RWPE1 (cell line): Measurements from ENCODE around the gene DNAJB6.

Experiments
- CTCF ChIA-PET: fragments of 350-600 bp; sonication (Branson Sonifier 250); formaldehyde crosslinking; extraction: SDS; loops from one replicate; lab custom pipeline; 2021; lab: Yijun Ruan, JAX
- POLR2A ChIA-PET: fragments of 400-600 bp; formaldehyde crosslinking; extraction: SDS; loops from one replicate; lab custom pipeline; 2020; ENCODE audit warnings: antibody characterized with exemption; ENCODE audit not compliant: low non-redundant PET; lab: Yijun Ruan, JAX
- DNase-seq: peaks from one replicate; pipeline ENCODE4 v3.0.0; 2012; ENCODE audit warnings: low spot score
- H3K27ac ChIP-seq: fragments of 450-650 bp; 2 replicates; pipeline ENCODE4 v1.5.1; 2017
- CTCF ChIP-seq: fragments of 450-650 bp; conservative IDR thresholded peaks from 2 replicates; pipeline ENCODE4 v1.5.1; 2017; ENCODE audit warnings: low read depth, mild to moderate bottlenecking

DNAJB6 gene

GRCh38 chr7:157306846-157307838 is 29.7 kb upstream of the DNAJB6 start:
- TF ChIP-seq CTCF = no peak
- POLR2A ChIA-PET = no interaction called here
- CTCF ChIA-PET = no interaction called here
- no peak for DNase-seq
- peak overlapping the region; percentile 6; the same call in 1 of the 2 replicates for H3K27ac ChIP-seq

- CTCF ChIA-PET = no interaction called here
- peak overlapping the region; percentile 90 for H3K27ac ChIP-seq
- no peak for TF ChIP-seq CTCF
- POLR2A ChIA-PET = no interaction called here
- peak; percentile 82 for DNase-seq
These were observed 26.7 kb upstream of the DNAJB6 start for GRCh38 chr7:157309988-157310668.

DNA sequence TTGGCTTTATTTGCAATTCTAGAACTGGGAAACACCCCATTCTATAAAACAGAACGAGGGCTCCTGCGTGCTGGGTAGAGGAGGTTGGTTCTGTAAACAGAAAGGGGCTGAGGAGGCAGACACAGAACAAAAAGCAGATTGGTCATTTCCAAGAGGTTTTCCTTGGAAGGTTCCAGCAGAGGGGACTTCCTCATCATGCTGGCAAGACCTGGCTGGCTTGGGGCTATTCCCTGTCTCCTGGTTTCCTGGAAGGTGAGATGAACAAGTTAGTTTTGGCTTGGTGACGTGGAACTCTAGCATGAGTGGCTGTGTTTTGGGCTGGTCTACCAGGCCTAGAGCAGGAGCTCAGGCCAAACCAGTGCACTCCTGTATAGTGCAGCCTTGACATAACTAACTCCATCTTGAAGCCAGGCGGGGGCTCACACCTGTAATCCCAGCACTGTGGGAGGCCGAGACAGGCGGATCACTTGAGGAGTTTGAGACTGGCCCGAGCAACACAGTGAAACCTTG is 26.1 kb upstream of the DNAJB6 start:
- POLR2A ChIA-PET = no interaction called here
- no peak for TF ChIP-seq CTCF
- peak overlapping the region; percentile 90 for H3K27ac ChIP-seq
- CTCF ChIA-PET = no interaction called here
- DNase-seq = no peak

DNA sequence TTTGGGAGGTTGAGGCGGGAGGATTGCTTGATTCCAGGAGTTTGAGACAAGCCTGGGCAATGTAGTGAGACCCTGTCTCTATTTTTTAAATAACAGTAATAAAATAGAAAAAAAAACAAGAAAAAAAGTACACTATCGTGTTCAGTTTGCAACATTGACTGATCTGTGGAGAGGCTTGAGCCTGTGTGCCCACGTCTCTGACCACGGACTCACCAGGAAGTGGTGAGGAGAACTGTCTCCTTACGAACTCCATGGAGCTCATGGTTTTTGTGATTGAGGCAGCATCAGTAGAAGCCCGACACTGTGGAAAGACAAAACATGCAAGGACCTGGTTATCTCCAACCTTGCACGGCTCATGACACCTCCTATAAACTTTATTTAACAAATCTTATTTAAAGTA is 23.9 kb upstream of the DNAJB6 start:
- no peak for DNase-seq
- ChIA-PET POLR2A (no interaction called here), CTCF (no interaction called here)
- H3K27ac ChIP-seq = no peak overlapping the region
- TF ChIP-seq CTCF = no peak

GRCh38 chr7:157313645-157314044 is 23.2 kb upstream of the DNAJB6 start:
- CTCF ChIA-PET = no interaction called here
- no peak for DNase-seq
- no peak for TF ChIP-seq CTCF
- H3K27ac ChIP-seq = no peak overlapping the region
- POLR2A ChIA-PET = no interaction called here

- POLR2A ChIA-PET = no interaction called here
These were observed 18.6 kb upstream of the DNAJB6 start for GRCh38 chr7:157318015-157318706.

More at GRCh38 chr7:157318015-157318706, 18.6 kb upstream of the DNAJB6 start:
- H3K27ac ChIP-seq = peak overlapping the region; percentile 89
- no peak for TF ChIP-seq CTCF
- CTCF ChIA-PET = interaction anchor here (0.5 kb wide), 1 partner anchor 15 kb away, joined by 3 read pairs; no protein-coding TSS in a partner anchor
- no peak for DNase-seq
